ENCODE results near the gene INTS14.

INTS14 gene

DNA sequence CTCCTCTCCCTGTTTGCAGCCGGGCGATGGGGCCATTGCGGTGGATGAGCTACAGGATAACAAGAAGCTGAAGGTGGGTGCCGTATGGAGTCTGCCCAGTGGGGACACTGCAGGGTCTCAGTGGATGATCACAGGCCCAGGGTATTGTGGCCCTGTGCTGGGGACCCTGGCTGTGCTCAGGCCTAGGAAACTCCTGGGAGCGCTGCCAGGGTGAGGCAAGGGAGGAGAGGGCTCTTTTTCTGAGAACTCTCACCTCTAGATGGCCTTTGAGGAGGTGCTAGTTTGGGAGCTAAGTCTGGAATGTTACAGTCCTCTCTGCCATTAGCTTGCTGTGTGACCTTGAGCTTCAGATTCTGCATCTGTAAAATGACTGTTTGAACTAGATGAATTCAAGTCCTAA is 27.2 kb upstream of the INTS14 start:
- WGBS, result 86% methylated on average over 5 of the region's 5 CpGs
- no peak overlapping the region for H3K27ac ChIP-seq (ENCODE audit: low read length, poor library complexity, severe bottlenecking)

DNA sequence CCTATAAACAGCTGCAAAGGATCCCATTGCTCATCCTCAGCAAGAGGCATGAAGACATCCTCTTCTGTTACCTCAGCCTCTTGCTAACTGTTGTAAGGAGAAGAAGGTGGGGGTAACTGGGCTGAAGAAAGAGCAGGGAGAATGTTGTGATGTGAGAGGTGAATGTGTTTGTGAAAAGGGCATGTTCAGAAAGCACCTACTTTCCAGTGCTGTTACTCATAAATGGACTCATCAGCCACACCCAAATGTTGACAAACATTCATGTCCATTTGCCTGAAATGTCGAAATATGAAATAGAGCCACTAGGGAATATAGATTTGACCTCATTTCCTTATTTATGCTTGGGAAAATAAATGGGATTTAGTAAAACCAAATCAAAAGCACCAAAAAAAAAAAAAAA is 23.4 kb upstream of the INTS14 start:
- no peaks in the 10 kb centered on the region for H3K27me3 ChIP-seq (ENCODE audit: control insufficient read depth in 1 of 2, insufficient read depth in 1 of 2, low read length in 2 of 2)
- no peak overlapping the region for H3K18ac ChIP-seq (ENCODE audit: low read depth in 1 of 2, low read length in 2 of 2)

More for the DNA sequence above, 27.2 kb upstream of the INTS14 start:
- Histone ChIP-seq H4K91ac (ENCODE audit: low read length) (no peak overlapping the region), H2AK5ac (ENCODE audit: low read length, severe bottlenecking) (no peak overlapping the region), H3K14ac (ENCODE audit: low read length in 2 of 2) (peak overlapping the region in 1 of 2 experiments; percentile 14), H4K8ac (ENCODE audit: low read length) (no peak overlapping the region), H3K18ac (ENCODE audit: low read depth in 1 of 2, low read length in 2 of 2) (no peak overlapping the region), H2BK120ac (ENCODE audit: low read depth, low read length) (no peak overlapping the region), H3K79me1 (replicated peaks; ENCODE audit: low read length, poor library complexity, severe bottlenecking) (no peaks in the 10 kb centered on the region), H2BK15ac (ENCODE audit: low read depth, poor library complexity, severe bottlenecking) (no peak overlapping the region), H3K4me2 (ENCODE audit: low read length, poor library complexity, severe bottlenecking) (no peak overlapping the region), H3K4ac (ENCODE audit: low read depth in 1 of 2, low read length in 2 of 2) (no peak overlapping the region), H3K9me3 (ENCODE audit: control insufficient read depth, low read length) (no peaks in the 10 kb centered on the region), H3K27me3 (ENCODE audit: control insufficient read depth in 1 of 2, insufficient read depth in 1 of 2, low read length in 2 of 2) (no peaks in the 10 kb centered on the region), H3K36me3 (ENCODE audit: control insufficient read depth in 1 of 2, insufficient read depth in 2 of 2, low read depth in 1 of 2, low read length in 2 of 2) (peaks cover 0 to 3% of the 10 kb centered on the region in 2 experiments), H3K4me3 (ENCODE audit: insufficient read depth in 1 of 2, low read depth in 1 of 2, low read length in 2 of 2) (no peak overlapping the region), H2BK12ac (ENCODE audit: low read length in 2 of 2) (no peak overlapping the region), H3K4me1 (ENCODE audit: control insufficient read depth, insufficient read depth, low read depth, low read length) (peaks cover 8% of the 10 kb centered on the region), H2BK5ac (ENCODE audit: low read depth, low read length, poor library complexity, severe bottlenecking) (no peak overlapping the region), H2AFZ (ENCODE audit: low read depth, low read length) (no peak overlapping the region), H3K9ac (ENCODE audit: low read length) (peak overlapping the region; percentile 22), H3K23ac (ENCODE audit: low read length in 2 of 2) (no peak overlapping the region)
- no peak for DNase-seq

DNA sequence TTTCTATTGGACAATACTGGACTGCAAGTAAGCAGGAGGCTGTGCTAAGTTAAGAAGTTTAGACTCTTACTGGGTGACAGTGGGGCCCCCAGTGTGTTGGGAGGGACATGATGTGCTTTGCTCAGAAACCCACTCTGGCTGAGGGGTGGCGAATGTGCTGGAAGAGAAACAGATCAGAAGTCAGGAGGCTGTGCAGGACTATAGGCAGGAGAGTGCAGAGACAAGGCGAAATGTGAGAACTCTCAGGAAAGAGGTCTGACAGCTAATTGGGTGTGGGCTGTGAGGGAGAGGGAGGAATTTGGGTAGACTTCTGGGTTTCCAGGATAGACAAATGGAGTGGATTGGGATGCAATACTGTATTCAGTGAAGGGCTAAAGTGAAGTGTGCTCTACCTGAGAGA is 22.8 kb upstream of the INTS14 start:
- Histone ChIP-seq H4K91ac (ENCODE audit: low read length) (no peak overlapping the region), H2BK5ac (ENCODE audit: low read depth, low read length, poor library complexity, severe bottlenecking) (no peak overlapping the region), H3K27me3 (ENCODE audit: control insufficient read depth in 1 of 2, insufficient read depth in 1 of 2, low read length in 2 of 2) (no peaks in the 10 kb centered on the region), H4K8ac (ENCODE audit: low read length) (no peak overlapping the region), H2BK120ac (ENCODE audit: low read depth, low read length) (no peak overlapping the region), H3K18ac (ENCODE audit: low read depth in 1 of 2, low read length in 2 of 2) (no peak overlapping the region), H2BK12ac (ENCODE audit: low read length in 2 of 2) (peak overlapping the region in 1 of 2 experiments; percentile 42), H2AFZ (ENCODE audit: low read depth, low read length) (no peak overlapping the region), H3K4me2 (ENCODE audit: low read length, poor library complexity, severe bottlenecking) (no peak overlapping the region), H3K14ac (ENCODE audit: low read length in 2 of 2) (no peak overlapping the region), H3K79me1 (replicated peaks; ENCODE audit: low read length, poor library complexity, severe bottlenecking) (no peaks in the 10 kb centered on the region), H3K23ac (ENCODE audit: low read length in 2 of 2) (peak overlapping the region in 1 of 2 experiments; percentile 49), H3K27ac (ENCODE audit: low read length, poor library complexity, severe bottlenecking) (no peak overlapping the region), H3K4me1 (ENCODE audit: control insufficient read depth, insufficient read depth, low read depth, low read length) (peaks cover 3% of the 10 kb centered on the region), H3K4me3 (ENCODE audit: insufficient read depth in 1 of 2, low read depth in 1 of 2, low read length in 2 of 2) (no peak overlapping the region), H2AK5ac (ENCODE audit: low read length, severe bottlenecking) (no peak overlapping the region), H3K9ac (ENCODE audit: low read length) (no peak overlapping the region), H3K9me3 (ENCODE audit: control insufficient read depth, low read length) (no peaks in the 10 kb centered on the region), H3K4ac (ENCODE audit: low read depth in 1 of 2, low read length in 2 of 2) (no peak overlapping the region), H2BK15ac (ENCODE audit: low read depth, poor library complexity, severe bottlenecking) (no peak overlapping the region), H3K36me3 (ENCODE audit: control insufficient read depth in 1 of 2, insufficient read depth in 2 of 2, low read depth in 1 of 2, low read length in 2 of 2) (peaks cover 0 to 3% of the 10 kb centered on the region in 2 experiments)
- DNase-seq, result no peak
- 74% methylated on average over 2 of the region's 2 CpGs for WGBS

More for the DNA sequence above, 23.4 kb upstream of the INTS14 start:
- Histone ChIP-seq H3K79me1 (replicated peaks; ENCODE audit: low read length, poor library complexity, severe bottlenecking) (no peaks in the 10 kb centered on the region), H2BK5ac (ENCODE audit: low read depth, low read length, poor library complexity, severe bottlenecking) (no peak overlapping the region), H3K4ac (ENCODE audit: low read depth in 1 of 2, low read length in 2 of 2) (no peak overlapping the region), H3K27ac (ENCODE audit: low read length, poor library complexity, severe bottlenecking) (no peak overlapping the region), H2BK12ac (ENCODE audit: low read length in 2 of 2) (no peak overlapping the region), H2BK120ac (ENCODE audit: low read depth, low read length) (no peak overlapping the region), H3K14ac (ENCODE audit: low read length in 2 of 2) (no peak overlapping the region), H4K91ac (ENCODE audit: low read length) (no peak overlapping the region), H3K4me3 (ENCODE audit: insufficient read depth in 1 of 2, low read depth in 1 of 2, low read length in 2 of 2) (no peak overlapping the region), H2AK5ac (ENCODE audit: low read length, severe bottlenecking) (no peak overlapping the region), H3K36me3 (ENCODE audit: control insufficient read depth in 1 of 2, insufficient read depth in 2 of 2, low read depth in 1 of 2, low read length in 2 of 2) (peaks cover 0 to 3% of the 10 kb centered on the region in 2 experiments), H3K4me1 (ENCODE audit: control insufficient read depth, insufficient read depth, low read depth, low read length) (peaks cover 4% of the 10 kb centered on the region), H3K23ac (ENCODE audit: low read length in 2 of 2) (no peak overlapping the region), H4K8ac (ENCODE audit: low read length) (no peak overlapping the region), H2AFZ (ENCODE audit: low read depth, low read length) (no peak overlapping the region), H3K9ac (ENCODE audit: low read length) (no peak overlapping the region), H3K9me3 (ENCODE audit: control insufficient read depth, low read length) (no peaks in the 10 kb centered on the region), H3K4me2 (ENCODE audit: low read length, poor library complexity, severe bottlenecking) (no peak overlapping the region), H2BK15ac (ENCODE audit: low read depth, poor library complexity, severe bottlenecking) (no peak overlapping the region)
- WGBS, result no CpG with 5 or more reads among the region's 1 CpG
- DNase-seq, result peak; percentile 39

DNA sequence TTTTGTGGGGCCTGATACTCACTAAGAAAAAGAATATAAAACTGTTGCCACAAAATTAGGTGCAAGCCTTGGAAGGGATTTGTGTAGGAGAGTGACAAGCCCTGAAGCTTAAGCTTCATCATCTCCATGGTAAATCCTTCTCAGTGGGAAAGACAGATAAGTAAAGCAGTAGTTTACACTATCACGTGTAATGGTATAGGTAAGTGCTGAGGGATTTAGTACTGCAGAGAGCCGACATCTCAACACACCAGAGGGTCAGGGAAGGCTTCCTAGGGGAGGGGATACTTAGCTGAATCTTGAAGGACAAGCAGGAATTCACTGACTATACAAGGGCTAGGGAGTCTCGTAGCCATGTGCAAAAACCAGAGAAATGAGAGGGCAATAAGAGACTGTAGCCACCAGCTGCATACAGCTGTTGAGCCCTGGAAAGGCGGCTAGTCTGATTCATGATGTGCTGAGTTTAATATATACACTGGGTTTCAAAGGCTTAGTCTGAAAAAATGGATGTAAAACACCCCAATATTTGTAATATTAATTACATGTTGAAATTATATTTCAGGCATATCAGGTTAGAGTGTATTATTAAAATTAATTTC is 21.9 kb upstream of the INTS14 start:
- Histone ChIP-seq H2BK120ac (ENCODE audit: low read depth, low read length) (no peak overlapping the region), H3K79me1 (replicated peaks; ENCODE audit: low read length, poor library complexity, severe bottlenecking) (no peaks in the 10 kb centered on the region), H3K4ac (ENCODE audit: low read depth in 1 of 2, low read length in 2 of 2) (no peak overlapping the region), H3K4me1 (ENCODE audit: control insufficient read depth, insufficient read depth, low read depth, low read length) (peaks cover under 1% of the 10 kb centered on the region), H2BK5ac (ENCODE audit: low read depth, low read length, poor library complexity, severe bottlenecking) (no peak overlapping the region), H3K18ac (ENCODE audit: low read depth in 1 of 2, low read length in 2 of 2) (no peak overlapping the region), H2AFZ (ENCODE audit: low read depth, low read length) (no peak overlapping the region), H2AK5ac (ENCODE audit: low read length, severe bottlenecking) (no peak overlapping the region), H3K23ac (ENCODE audit: low read length in 2 of 2) (no peak overlapping the region), H3K36me3 (ENCODE audit: control insufficient read depth in 1 of 2, insufficient read depth in 2 of 2, low read depth in 1 of 2, low read length in 2 of 2) (no peaks in the 10 kb centered on the region), H4K91ac (ENCODE audit: low read length) (no peak overlapping the region), H3K9ac (ENCODE audit: low read length) (no peak overlapping the region), H3K27me3 (ENCODE audit: control insufficient read depth in 1 of 2, insufficient read depth in 1 of 2, low read length in 2 of 2) (no peaks in the 10 kb centered on the region), H3K4me2 (ENCODE audit: low read length, poor library complexity, severe bottlenecking) (no peak overlapping the region), H4K8ac (ENCODE audit: low read length) (no peak overlapping the region), H3K4me3 (ENCODE audit: insufficient read depth in 1 of 2, low read depth in 1 of 2, low read length in 2 of 2) (no peak overlapping the region), H3K9me3 (ENCODE audit: control insufficient read depth, low read length) (no peaks in the 10 kb centered on the region), H3K27ac (ENCODE audit: low read length, poor library complexity, severe bottlenecking) (no peak overlapping the region), H2BK15ac (ENCODE audit: low read depth, poor library complexity, severe bottlenecking) (no peak overlapping the region), H3K14ac (ENCODE audit: low read length in 2 of 2) (no peak overlapping the region), H2BK12ac (ENCODE audit: low read length in 2 of 2) (no peak overlapping the region)
- WGBS, result 49% methylated on average over 3 of the region's 4 CpGs
- peak; percentile 82 for DNase-seq
